CD4-positive, alpha-beta T cell treated with Interleukin-12 subunit alpha and Interleukin-12 subunit beta, for 1 hour (primary cell): ENCODE results near the gene AQP3.
"Not testable (repeated sequence)": the region's sequence is repeated elsewhere in the genome, so short reads cannot be mapped to it uniquely, and the experiment has no call there.

Experiments
- DNase-seq: peaks from one replicate; pipeline ENCODE4 v3.0.0-alpha.2; 2020

Gene AQP3

DNA sequence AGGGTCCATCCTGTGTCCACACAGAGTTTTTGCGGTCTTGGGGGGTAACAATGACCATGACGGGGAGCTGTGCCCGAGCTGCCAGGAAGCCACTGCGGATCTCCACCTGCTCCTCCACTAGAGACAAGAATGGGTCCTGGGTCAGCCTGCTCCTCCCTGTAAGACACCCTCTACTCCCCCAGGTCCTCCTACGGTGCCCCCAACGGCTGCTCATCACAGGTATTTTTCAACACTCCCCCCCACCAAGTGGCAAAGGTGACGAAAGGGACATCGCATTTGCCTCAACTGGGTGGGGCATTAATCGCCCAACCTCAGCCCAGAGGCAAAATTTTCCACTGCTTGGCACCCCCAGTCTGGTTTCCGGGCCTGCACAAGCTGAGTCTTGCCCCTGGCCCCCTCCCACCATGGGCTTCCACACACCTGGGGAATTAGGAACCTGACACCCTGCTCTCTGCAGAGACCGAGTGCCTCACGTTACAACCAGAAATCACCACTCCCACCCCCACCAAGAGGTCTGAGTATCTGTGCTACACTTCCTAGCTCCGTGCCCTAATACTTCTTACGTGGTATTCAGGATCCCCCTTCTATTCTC is 16.7 kb upstream of the AQP3 start:
- no peak for DNase-seq

DNA sequence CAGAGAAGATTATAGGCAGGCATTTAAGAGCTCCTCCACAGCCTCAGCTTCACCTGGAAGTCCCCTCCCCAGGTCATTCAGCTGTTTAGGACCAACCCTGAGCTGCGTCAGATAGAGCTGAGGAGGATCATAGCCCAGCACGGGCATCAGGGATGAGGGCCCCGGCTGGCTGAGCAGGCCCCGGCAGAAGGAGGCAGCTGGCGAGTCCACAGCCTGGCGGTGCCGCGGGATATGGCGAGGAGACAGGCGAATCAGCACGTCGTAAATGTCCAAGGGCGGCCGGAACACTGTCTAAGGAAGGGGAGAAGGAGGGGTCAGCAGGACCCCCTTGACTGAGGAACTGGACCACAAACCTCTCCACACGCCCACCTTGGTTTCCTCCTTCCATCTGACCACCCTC is 15.8 kb upstream of the AQP3 start:
- DNase-seq = no peak

DNA sequence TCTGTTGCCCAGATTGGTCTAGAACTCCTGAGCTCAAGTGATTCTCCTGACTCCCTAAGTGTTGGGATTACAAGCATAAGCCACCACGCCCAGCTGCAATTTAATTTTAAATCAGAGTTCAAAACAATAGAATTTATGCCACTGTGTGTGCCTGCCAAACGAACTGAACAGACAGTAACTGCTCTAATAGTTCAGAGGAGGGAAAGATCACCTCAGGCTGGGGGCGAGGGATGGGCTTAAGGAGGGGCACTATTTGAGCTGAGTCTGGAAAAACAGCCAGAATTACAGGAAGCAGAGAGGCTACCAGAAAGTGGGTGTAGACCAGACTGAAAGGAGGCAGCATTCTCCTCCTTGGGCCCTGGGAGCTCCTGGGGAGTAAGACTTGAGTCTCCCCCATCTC is 14.1 kb upstream of the AQP3 start:
- DNase-seq = no peak

DNA sequence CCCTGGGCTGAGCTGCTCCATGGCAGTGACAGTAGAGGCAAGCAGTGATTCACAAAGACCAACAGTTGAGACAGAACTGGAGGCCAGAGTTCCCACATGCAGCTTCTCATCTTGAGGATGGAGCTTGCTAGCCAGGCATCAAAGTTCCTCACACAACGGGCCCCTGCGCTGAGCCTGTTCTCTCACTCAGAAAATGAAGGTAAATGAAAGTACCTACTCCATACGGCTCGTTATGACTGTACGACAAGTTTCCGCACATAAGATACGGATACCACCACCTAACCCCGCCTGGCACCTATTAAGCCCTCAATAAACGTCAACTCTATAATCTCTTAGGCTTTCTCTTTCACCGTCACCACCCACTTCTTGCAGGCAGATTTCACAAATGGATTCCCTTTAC is 13.5 kb upstream of the AQP3 start:
- no peak for DNase-seq

- DNase-seq = no peak
These were observed 11.7 kb upstream of the AQP3 start for GRCh38 chr9:33459115-33459514.

GRCh38 chr9:33458444-33458843 is 11.1 kb upstream of the AQP3 start:
- DNase-seq = peak; percentile 80

- no peak for DNase-seq
These were observed 8.6 kb upstream of the AQP3 start for GRCh38 chr9:33455945-33456344.

- not testable (repeated sequence) for DNase-seq
These were observed 8.1 kb upstream of the AQP3 start for GRCh38 chr9:33455456-33455855.

- not testable (repeated sequence) for DNase-seq
These were observed 7.3 kb upstream of the AQP3 start for GRCh38 chr9:33454661-33455026.

- no peak for DNase-seq
These were observed 6.7 kb upstream of the AQP3 start for GRCh38 chr9:33453999-33454660.

GRCh38 chr9:33453286-33453860 is 6.0 kb upstream of the AQP3 start:
- DNase-seq = no peak

GRCh38 chr9:33452828-33453271 is 5.5 kb upstream of the AQP3 start:
- peak; percentile 55 for DNase-seq

GRCh38 chr9:33450621-33451146 is 3.3 kb upstream of the AQP3 start:
- DNase-seq = no peak

GRCh38 chr9:33449715-33450114 is 2.3 kb upstream of the AQP3 start:
- no peak for DNase-seq

GRCh38 chr9:33447799-33448553 is 583 bp upstream of the AQP3 start:
- no peak for DNase-seq

GRCh38 chr9:33446240-33446945 is 1.0 kb downstream of the AQP3 start:
- DNase-seq = peak; percentile 70

DNA sequence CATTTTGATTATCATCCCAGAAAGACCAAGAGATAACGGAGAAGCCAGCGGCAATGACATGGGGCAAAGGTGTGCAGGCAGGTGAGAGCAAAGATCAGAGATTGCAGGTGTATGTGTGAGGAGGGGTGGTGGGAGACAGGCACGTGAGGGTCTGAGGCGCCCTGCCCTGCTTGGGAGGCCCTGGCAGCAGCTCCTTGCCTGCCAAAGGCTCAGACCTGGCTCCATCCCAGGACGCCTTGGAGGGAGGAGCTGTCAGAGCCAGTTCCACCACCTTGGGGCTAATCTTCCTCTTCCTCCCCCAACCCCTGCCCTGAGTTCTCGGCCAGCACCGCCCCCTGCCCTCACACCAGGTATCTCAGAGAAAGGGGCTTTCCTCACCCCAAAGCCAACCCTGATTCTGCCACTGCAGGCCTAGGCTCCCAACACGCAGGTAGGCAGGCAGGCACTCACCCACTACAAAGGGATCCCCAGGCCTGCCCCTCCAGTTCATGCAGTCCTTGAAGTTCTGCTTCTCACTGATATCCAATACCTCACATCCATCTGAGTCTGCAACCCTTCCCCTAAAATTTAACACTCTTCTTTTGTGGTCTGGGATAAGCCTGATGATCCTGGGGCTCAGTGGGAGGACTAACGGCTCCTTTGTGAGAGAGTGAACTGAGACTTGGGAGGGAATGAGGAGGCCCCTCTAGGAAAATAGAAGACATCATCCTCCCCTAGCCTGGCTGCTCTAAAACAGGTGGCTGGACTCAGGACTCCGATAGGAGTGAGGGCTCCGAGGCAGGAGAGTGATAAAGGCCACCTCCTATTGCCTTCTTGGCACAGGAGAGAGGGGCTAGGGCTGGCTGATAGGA is 1.8 kb downstream of the AQP3 start:
- peak; percentile 51 for DNase-seq

GRCh38 chr9:33443464-33444154 is 3.8 kb downstream of the AQP3 start:
- no peak for DNase-seq

GRCh38 chr9:33443047-33443446 is 4.3 kb downstream of the AQP3 start:
- no peak for DNase-seq

- DNase-seq = no peak
These were observed 5.3 kb downstream of the AQP3 start for GRCh38 chr9:33442125-33442524.

DNA sequence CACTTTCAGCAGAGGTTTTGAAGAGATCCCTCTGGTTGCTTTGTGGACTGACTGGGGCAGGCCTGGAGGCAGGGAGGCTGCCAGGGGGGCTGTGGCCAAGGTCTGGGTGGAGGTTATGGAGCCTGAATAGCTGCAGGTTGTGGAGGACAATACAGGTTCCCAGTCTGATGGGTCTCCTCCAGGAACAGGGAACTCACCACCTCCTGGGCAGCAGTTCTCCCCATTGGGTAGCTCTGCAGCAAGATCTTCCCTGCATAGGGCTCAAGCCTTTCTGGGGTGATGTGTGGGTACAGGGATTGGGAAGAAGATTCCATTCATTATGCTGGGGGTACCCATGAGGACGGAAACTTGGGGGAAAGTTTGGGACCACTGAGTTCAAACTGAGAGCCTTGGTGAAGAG is 6.8 kb downstream of the AQP3 start:
- no peak for DNase-seq
